A673 (cell line): ENCODE data around the gene RHOBTB1. TPM values are rescaled to one million over a fixed set of nuclear protein-coding genes. Genes with fewer than 3 reads are reported as not detected.

Experiments used
- BruUV-seq: library from RNA; stranded (reverse); fragments of 400-500 nt; replicated peaks from 2 replicates; lab custom pipeline; 2021; lab: Mats Ljungman, UMichigan
- CTCF ChIA-PET: fragments of 300-600 bp; sonication (Branson Sonifier 250); formaldehyde crosslinking; loops from one replicate; lab custom pipeline; 2022; ENCODE audit warnings: antibody characterized with exemption; lab: Charles Lee
- POLR2A ChIA-PET: fragments of 300-600 bp; sonication (Branson Sonifier 250); formaldehyde crosslinking; loops from one replicate; lab custom pipeline; 2022; ENCODE audit warnings: antibody characterized with exemption; ENCODE audit not compliant: low non-redundant PET; lab: Charles Lee
- DNase-seq: peaks from one replicate; pipeline ENCODE4 v3.0.0-alpha.2; 2015; ENCODE audit warnings: low spot score
- H3K27ac ChIP-seq: fragments of 200-600 bp; sonication (generic); 2 replicates; pipeline ENCODE4 v1.5.1; 2016; ENCODE audit warnings: mixed run types, low read depth, mild to moderate bottlenecking, mixed read lengths, antibody characterized with exemption, low read length; ENCODE audit not compliant: poor library complexity, severe bottlenecking
- H3K27me3 ChIP-seq: fragments of 200-600 bp; sonication (generic); replicated peaks from 2 replicates; pipeline ENCODE4 v1.6.1; 2017; ENCODE audit warnings: mixed run types, low read depth, mild to moderate bottlenecking, mixed read lengths, antibody characterized with exemption, low read length; ENCODE audit not compliant: insufficient read depth, poor library complexity
- H3K36me3 ChIP-seq: fragments of 200-600 bp; sonication (generic); 2 replicates; pipeline ENCODE4 v1.6.1; 2016; ENCODE audit warnings: mixed run types, mild to moderate bottlenecking, mixed read lengths, antibody characterized with exemption, low read length; ENCODE audit not compliant: insufficient read depth, poor library complexity, severe bottlenecking
- H3K4me1 ChIP-seq: fragments of 200-600 bp; sonication (generic); 2 replicates; pipeline ENCODE4 v1.6.1; 2017; ENCODE audit warnings: mixed run types, mild to moderate bottlenecking, mixed read lengths, antibody characterized with exemption, low read length; ENCODE audit not compliant: insufficient read depth, poor library complexity, severe bottlenecking
- H3K4me3 ChIP-seq: fragments of 200-600 bp; sonication (generic); 2 replicates; pipeline ENCODE4 v1.5.1; 2016; ENCODE audit warnings: low read depth, mixed run types, mild to moderate bottlenecking, mixed read lengths, low read length; ENCODE audit not compliant: poor library complexity, severe bottlenecking
- H3K9me3 ChIP-seq: fragments of 200-600 bp; sonication (generic); 2 replicates; pipeline ENCODE4 v1.6.1; 2016; ENCODE audit warnings: mixed run types, low read depth, mild to moderate bottlenecking, mixed read lengths, antibody characterized with exemption, low read length; ENCODE audit not compliant: poor library complexity, severe bottlenecking
- CTCF ChIP-seq: fragments of 300-800, 200-600 bp; sonication (generic); conservative IDR thresholded peaks from 2 replicates; pipeline ENCODE4 v1.5.1; 2017; ENCODE audit warnings: low read depth, mild to moderate bottlenecking, antibody characterized with exemption, low read length, moderate library complexity, mixed read lengths
- EZH2 ChIP-seq: fragments of 200-600 bp; sonication (generic); IDR thresholded peaks from 2 replicates; pipeline ENCODE4 v1.6.1; 2017; ENCODE audit warnings: borderline replicate concordance, low read depth, mild to moderate bottlenecking, mixed read lengths, antibody characterized with exemption, low read length; ENCODE audit not compliant: poor library complexity, severe bottlenecking
- intact Hi-C: fragments of 100-400 bp; cut with micrococcal nuclease; formaldehyde crosslinking; loops from one replicate; pipeline ENCODE4 v1.10.0; 2022; ENCODE audit not compliant: unreplicated experiment
- total RNA-seq: library from RNA; stranded (reverse); gene quantifications from 2 replicates; pipeline ENCODE4 v1.2.3, GENCODE V29; 2021

The RHOBTB1 gene
- total RNA-seq, 1 experiment from 2014 or later: 5.2 TPM

GRCh38 chr10:60957667-60958221 is 13.8 kb upstream of the RHOBTB1 start:
- Histone ChIP-seq H3K4me1 (no peaks in the 10 kb centered on the region), H3K9me3 (no peaks in the 10 kb centered on the region), H3K27me3 (no peaks in the 10 kb centered on the region), H3K4me3 (no peak overlapping the region), H3K27ac (no peak overlapping the region), H3K36me3 (no peaks in the 10 kb centered on the region)
- no TSS peak for BruUV-seq
- CTCF ChIA-PET: no interaction called here
- TF ChIP-seq EZH2: no peak
- no peak for TF ChIP-seq CTCF
- POLR2A ChIA-PET: no interaction called here
- intact Hi-C loops: no loop called here
- DNase-seq: no peak

GRCh38 chr10:60955957-60956425 is 12.0 kb upstream of the RHOBTB1 start:
- Histone ChIP-seq H3K9me3 (no peaks in the 10 kb centered on the region), H3K36me3 (no peaks in the 10 kb centered on the region), H3K4me3 (no peak overlapping the region), H3K27ac (no peak overlapping the region), H3K4me1 (no peaks in the 10 kb centered on the region), H3K27me3 (no peaks in the 10 kb centered on the region)
- no TSS peak for BruUV-seq
- no peak for DNase-seq
- TF ChIP-seq CTCF (no peak), EZH2 (no peak)
- ChIA-PET CTCF (no interaction called here), POLR2A (interaction anchor here (0.6 kb wide), 1 partner anchor 144 kb away, joined by 3 read pairs; no protein-coding TSS in a partner anchor)
- intact Hi-C loops: no loop called here

- no peaks in the 10 kb centered on the region for H3K36me3 ChIP-seq
- TF ChIP-seq EZH2 (no peak), CTCF (no peak)
- POLR2A ChIA-PET: interaction anchor here (0.6 kb wide), 1 partner anchor 144 kb away, joined by 3 read pairs; no protein-coding TSS in a partner anchor
- BruUV-seq: no TSS peak
- intact Hi-C loops: no loop called here
- CTCF ChIA-PET: no interaction called here
- H3K27me3 ChIP-seq: no peaks in the 10 kb centered on the region
- no peak for DNase-seq
- H3K4me3 ChIP-seq: no peak overlapping the region
- H3K4me1 ChIP-seq: no peaks in the 10 kb centered on the region
- no peaks in the 10 kb centered on the region for H3K9me3 ChIP-seq
- no peak overlapping the region for H3K27ac ChIP-seq
Measured at GRCh38 chr10:60955316-60955715, 11.3 kb upstream of the RHOBTB1 start.
